ENCODE data around the gene SLIT3.

Gene SLIT3

GRCh38 chr5:168765551-168766425 lies 535.2 kb downstream of the SLIT3 start (continued):
- 0 out of 2 replicates have a peak, but pooled peaks have one; percentile 33 for TF ChIP-seq TSHZ2 (CRISPR knock-in tag; IDR thresholded peaks at IDR 0.05)

DNA sequence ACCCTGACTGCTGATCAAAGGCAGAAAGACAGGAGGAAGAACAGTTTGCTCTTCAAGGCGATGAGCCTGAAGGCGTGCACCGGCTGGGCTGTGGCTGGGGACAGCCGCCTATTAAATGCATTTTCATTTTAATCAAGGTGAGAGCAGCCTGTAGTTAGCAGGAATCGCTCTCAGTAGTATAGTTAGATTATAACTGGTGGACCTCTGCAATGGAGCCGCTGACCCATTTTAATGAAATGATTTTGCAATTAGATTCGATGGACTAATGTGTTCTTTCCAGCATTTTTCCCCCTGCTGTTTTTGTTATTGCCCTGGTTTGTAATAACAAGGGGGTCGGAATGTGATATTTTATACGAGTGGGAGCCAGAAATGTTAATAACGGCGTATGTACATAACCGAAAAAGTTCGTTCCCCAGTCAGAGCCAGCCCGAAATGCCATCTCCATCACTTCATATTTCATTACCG lies 535.8 kb downstream of the SLIT3 start:
- ATAC-seq, result no peak
- TF ChIP-seq, protein P1, sequence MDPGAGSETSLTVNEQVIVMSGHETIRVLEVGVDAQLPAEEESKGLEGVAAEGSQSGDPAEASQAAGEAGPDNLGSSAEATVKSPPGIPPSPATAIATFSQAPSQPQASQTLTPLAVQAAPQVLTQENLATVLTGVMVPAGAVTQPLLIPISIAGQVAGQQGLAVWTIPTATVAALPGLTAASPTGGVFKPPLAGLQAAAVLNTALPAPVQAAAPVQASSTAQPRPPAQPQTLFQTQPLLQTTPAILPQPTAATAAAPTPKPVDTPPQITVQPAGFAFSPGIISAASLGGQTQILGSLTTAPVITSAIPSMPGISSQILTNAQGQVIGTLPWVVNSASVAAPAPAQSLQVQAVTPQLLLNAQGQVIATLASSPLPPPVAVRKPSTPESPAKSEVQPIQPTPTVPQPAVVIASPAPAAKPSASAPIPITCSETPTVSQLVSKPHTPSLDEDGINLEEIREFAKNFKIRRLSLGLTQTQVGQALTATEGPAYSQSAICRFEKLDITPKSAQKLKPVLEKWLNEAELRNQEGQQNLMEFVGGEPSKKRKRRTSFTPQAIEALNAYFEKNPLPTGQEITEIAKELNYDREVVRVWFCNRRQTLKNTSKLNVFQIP (CRISPR knock-in tag; IDR thresholded peaks at IDR 0.05; ENCODE audit: borderline replicate concordance, low read depth), result no peak
- TF ChIP-seq CSRNP3 (CRISPR knock-in tag; IDR thresholded peaks at IDR 0.05), result 0 out of 2 replicates have a peak, but pooled peaks have one; percentile 9

DNA sequence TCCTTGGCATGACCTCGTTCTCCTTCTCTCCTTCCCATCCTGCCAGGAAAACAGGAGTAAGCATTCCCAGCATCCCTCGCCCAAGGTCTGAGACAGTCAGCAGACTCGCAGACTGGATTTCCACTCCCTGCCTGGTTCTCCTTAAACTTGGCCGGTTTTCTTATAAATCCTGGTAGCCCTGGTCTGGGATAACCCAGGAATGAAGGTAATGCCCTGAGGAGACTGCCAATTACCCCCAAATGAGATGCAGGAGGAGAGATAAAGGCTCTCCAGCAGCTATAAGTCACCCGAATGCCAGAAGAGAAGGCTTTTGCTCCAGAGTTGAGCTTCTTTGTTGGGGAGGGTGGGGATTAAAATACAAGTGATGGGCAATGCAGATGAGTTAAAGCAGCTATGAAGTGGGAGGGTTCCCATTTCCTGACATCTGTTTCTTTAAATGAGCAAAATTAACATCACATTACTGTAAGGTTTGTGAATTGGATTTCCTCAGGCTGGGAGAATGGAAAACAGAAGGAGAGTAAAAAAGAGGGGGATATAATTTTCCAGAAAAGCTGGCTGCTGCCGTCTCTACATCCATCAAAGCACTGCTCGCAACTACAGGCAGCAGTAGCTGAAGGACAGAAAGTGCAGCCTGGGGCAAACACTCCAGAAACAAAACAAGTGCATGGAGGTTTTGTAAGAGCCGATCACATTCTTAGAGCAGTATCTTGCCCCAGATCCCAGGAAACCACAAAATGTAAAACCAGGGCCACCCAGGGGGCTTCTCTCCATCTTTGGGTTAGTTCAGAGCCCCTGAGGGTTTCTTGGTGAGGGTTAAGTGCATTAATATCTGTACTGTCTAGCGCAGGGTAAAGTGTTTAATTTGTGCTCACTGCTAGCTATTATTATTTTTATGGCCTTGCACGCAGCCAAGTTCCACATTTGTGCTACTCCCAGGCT lies 544.2 kb downstream of the SLIT3 start:
- TF ChIP-seq ESRRG (CRISPR knock-in tag; IDR thresholded peaks at IDR 0.05), result no peak
- TF ChIP-seq CSDC2 (CRISPR knock-in tag; IDR thresholded peaks at IDR 0.05), result no peak
- TF ChIP-seq TSHZ2 (CRISPR knock-in tag; IDR thresholded peaks at IDR 0.05), result peak; percentile 5; the same call in 1 of the 2 replicates
- TF ChIP-seq ZNF8 (CRISPR knock-in tag; IDR thresholded peaks at IDR 0.05), result no peak
- TF ChIP-seq TCF4 (CRISPR knock-in tag; IDR thresholded peaks at IDR 0.05; ENCODE audit: borderline replicate concordance), result no peak
- no peak for TF ChIP-seq ZNF565 (CRISPR knock-in tag; conservative IDR thresholded peaks at IDR 0.05; ENCODE audit: low read depth)
- no peak for TF ChIP-seq ARNTL (CRISPR knock-in tag; IDR thresholded peaks at IDR 0.05; ENCODE audit: borderline replicate concordance, low read depth)
- TF ChIP-seq PPARA (CRISPR knock-in tag; IDR thresholded peaks at IDR 0.05; ENCODE audit: borderline replicate concordance), result no peak
- no peak for TF ChIP-seq RARB (CRISPR knock-in tag; IDR thresholded peaks at IDR 0.05)
- TF ChIP-seq TOX (CRISPR knock-in tag; IDR thresholded peaks at IDR 0.05; ENCODE audit: borderline replicate concordance), result no peak
- TF ChIP-seq, protein P2, sequence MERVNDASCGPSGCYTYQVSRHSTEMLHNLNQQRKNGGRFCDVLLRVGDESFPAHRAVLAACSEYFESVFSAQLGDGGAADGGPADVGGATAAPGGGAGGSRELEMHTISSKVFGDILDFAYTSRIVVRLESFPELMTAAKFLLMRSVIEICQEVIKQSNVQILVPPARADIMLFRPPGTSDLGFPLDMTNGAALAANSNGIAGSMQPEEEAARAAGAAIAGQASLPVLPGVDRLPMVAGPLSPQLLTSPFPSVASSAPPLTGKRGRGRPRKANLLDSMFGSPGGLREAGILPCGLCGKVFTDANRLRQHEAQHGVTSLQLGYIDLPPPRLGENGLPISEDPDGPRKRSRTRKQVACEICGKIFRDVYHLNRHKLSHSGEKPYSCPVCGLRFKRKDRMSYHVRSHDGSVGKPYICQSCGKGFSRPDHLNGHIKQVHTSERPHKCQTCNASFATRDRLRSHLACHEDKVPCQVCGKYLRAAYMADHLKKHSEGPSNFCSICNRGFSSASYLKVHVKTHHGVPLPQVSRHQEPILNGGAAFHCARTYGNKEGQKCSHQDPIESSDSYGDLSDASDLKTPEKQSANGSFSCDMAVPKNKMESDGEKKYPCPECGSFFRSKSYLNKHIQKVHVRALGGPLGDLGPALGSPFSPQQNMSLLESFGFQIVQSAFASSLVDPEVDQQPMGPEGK (CRISPR knock-in tag; IDR thresholded peaks at IDR 0.05; ENCODE audit: borderline replicate concordance), result no peak
- TF ChIP-seq ISL1 (CRISPR knock-in tag; IDR thresholded peaks at IDR 0.05), result peak; percentile 63
- TF ChIP-seq, protein P3, sequence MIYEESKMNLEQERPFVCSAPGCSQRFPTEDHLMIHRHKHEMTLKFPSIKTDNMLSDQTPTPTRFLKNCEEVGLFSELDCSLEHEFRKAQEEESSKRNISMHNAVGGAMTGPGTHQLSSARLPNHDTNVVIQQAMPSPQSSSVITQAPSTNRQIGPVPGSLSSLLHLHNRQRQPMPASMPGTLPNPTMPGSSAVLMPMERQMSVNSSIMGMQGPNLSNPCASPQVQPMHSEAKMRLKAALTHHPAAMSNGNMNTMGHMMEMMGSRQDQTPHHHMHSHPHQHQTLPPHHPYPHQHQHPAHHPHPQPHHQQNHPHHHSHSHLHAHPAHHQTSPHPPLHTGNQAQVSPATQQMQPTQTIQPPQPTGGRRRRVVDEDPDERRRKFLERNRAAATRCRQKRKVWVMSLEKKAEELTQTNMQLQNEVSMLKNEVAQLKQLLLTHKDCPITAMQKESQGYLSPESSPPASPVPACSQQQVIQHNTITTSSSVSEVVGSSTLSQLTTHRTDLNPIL (CRISPR knock-in tag; IDR thresholded peaks at IDR 0.05; ENCODE audit: low read depth), result peak; percentile 18; the same call in 1 of the 2 replicates
- peak; percentile 11 for ATAC-seq

Data from SK-N-SH treated with all-trans-retinoic acid at 6 μM for 48 hours (cell line).